Left forelimb (tissue), 1 donor: ENCODE data around the gene ESRRB.

ENCODE experiments used
- DNase-seq: peaks from one replicate; pipeline ENCODE4 v3.0.0-alpha.2; 2018; ENCODE audit warnings: low spot score

ESRRB gene

GRCh38 chr14:76375947-76376404 is at the start of gene ESRRB:
ESRRB (plus strand) TSS chr14:76376137; CDS start chr14:76376402, 265 bp downstream.
- DNase-seq: no peak

- no peak for DNase-seq
Observed at GRCh38 chr14:76326918-76327689, 48.8 kb upstream of the ESRRB start.

DNA sequence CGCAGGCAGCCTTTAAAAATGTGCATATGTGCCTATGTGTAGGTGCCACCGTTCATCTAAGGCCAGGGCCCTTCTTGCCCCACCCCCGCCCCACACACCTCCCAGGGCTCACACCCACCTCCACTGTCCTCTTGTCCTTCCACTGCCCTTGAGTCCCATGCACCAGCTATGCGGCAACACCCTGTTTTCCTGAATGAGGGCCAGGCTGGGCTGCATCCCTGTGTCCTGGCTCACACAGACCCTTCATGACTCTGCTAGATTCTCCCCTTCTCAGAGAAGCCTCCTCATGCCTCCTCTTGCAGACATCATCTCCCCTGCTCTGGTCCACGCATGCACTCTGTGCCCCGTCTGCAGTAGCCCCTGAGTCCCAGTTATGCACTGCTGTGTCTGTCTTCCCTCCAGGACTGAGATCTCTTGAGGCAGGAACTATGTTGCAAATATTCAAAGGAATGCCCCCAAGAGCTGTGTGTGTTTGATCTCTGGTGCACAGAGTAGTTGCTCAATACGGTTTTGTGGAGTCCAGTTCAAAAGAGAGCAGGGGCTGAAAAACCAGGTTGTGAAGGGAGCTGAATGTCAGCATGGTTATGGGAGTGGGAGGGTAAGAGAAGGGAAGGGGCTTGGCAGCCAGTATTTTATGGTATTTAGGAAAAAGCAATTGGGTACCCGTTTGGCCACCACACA is 47.3 kb upstream of the ESRRB start:
- DNase-seq: no peak

GRCh38 chr14:76329154-76329928 is 46.6 kb upstream of the ESRRB start:
- DNase-seq: no peak

DNA sequence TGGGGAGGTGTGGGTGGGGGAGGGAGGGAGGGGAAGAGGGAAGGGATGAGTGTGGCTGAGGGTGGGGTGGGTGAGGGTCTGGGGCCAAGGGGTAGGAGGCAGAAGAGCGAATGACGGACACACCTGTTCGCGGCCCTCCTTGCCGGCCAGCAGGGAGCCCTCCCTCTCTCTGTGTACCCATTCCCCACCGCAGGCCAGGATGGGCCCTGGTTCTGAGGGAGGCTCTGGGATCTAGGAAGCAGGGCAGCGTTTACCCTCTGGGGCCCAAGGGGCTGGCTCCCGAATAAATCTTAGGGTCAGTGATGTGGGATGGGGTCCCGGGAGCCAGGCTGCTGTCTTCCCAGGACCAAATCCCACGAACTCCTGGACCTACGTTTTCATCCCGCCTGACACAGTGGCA is 46.0 kb upstream of the ESRRB start:
- no peak for DNase-seq

DNA sequence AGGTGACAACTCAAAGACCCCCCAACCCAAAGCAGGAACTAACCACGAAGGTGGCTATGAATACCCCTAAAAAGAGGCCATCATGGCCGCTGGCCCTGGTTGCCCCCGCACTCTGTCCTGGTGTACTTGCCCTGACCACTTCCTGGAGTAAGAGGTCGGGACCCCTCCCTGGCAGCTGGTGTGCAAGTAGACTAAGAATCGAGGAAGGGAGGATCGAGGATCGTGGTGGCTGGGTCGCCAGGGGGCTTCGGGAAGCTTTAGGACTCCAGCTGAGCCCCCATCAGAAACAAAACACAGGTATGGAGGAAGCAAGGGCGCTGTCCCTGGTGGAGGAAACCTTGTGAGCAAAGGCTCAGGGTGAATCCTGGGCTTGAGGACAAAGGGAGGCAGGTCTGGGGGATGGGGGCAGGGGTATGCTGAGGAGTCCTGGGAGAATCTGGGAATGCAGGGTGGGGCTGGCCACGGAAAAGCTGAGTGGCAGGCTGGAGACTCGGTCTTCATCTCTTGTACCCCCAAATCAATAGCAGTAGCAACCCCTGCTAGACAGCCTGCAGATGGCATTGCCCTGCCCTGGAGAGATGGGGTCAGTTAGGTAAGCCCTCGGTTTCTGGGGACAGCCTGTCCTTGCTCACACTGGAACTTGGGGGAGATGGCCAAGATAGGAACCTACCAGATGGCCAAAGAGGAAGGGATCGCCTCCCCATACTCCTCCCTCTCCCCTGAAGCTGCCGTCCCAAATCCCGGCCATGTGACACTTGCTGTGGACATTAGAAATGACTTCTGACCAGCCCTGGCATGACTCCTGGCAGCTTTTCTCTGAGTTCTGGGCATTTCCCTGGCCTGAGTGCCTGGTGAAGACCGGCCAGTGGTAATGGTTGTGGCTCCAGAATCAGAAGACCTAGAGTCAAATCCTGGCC is 45.3 kb upstream of the ESRRB start:
- DNase-seq: no peak

DNA sequence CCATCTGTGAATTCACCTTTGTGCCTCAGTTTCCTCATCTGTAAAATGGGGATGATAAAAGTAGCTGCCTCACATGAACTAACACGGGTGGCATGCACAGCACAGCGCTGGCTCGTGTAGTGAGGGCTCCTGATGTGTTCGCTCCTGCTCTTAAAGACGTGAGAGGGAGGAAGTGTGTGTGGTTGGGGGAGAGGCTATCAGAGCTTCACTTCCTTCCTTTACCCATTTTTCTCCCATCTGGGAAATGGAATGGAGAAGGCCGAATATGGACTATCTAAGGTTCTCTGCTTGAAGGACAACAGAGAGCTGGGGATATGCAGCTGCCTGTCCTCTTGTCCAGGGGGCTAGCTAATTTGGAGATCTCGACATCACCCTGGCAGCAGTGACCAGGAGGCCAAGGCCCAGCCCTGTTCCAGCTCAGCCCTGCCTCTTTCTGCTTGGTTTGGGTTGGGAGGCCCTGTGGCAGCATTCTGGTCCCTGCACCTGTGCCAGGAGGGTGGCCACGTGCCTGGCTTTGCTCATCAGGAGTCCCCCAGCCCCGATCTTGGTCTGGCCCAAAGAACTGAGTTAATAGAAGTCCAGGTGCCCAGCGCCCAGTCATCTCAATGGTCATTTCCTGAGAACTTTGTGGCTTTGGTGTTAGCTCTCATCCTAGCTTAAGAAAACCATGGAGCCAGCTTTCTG is 44.5 kb upstream of the ESRRB start:
- DNase-seq: no peak

GRCh38 chr14:76333664-76334063 is 42.3 kb upstream of the ESRRB start:
- DNase-seq: no peak

DNA sequence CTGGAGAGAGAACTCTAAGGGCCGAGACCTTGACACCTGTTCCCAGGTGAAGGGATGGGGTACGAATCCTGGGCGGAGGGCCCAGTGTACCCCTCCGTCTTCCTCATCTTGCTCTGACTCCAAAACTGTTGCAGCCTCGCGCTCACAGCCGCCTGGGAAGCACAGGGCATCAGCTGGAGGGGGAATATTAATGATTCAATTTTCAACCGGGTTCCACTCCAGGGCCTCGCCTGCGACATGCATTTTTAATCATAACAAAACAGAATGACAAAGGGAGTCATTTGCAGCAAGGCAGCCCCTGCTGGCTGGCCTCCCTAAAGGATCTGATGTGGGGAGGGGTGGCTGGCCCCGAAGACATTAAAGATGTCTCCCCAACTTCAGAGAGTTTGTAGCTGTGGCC is 41.6 kb upstream of the ESRRB start:
- DNase-seq: no peak

DNA sequence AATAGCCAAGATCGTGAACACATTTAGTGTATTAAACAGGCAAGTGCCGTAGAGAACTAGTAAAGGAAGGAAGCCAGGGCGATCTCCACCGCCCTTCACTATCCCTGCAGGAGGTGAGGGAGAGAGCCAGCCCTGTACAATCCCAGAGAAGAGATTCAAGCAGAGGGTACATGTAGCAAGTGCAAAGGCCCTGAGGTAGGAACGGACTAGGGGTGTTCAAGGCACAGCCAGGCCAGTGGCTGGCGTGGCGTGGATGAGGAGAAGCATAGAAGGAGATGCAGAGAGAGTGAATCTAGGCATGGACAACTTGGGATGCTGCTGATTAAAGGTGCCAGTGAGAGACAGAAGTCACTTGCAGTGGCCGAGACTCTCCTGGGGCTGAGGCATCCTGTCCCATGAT is 39.1 kb upstream of the ESRRB start:
- no peak for DNase-seq

DNA sequence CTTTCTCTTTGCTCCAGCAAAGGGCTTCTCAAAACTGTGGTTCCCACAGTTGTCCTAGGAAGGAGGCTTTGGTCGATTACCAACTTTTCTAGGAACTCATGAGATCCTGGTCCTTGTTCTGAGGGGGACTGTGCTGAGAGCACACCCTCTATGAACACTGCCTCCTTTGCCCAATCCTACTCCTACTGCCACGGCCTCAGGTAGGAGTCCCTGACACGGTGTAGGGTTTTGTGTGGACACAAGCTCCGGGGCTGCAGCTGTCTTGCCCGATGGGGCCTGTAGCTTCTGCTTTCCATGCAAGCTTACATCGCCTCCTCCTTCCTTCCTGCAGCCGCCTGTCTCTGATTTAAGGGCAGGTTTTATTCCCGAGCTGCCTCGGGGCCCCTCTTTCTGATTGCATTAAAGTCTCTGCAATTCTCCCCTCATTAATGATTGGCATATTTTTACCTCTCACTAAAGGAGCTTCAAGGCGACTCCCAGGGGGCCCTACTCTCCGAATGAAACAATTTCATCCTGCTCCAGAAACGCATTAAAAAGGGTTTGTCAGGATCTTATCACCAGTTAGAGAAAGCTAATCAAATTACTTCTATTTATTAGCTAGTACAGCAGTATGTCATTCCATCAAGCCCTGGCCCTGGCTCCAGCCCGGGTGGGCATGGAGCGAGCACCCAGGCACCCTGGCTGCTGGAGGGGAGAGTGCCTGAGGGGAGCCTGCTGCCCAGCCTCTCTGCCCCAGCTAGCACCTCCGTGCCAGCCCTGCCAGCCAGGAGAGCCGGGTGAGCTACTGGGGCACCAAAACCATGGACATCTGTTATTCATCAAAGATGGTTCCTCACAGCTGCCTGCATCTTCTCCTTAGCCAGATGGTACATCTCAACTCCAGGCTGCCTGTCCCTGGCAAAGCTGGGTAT is 38.0 kb upstream of the ESRRB start:
- DNase-seq: no peak

- DNase-seq: no peak
Observed at GRCh38 chr14:76339728-76340615, 36.0 kb upstream of the ESRRB start.

DNA sequence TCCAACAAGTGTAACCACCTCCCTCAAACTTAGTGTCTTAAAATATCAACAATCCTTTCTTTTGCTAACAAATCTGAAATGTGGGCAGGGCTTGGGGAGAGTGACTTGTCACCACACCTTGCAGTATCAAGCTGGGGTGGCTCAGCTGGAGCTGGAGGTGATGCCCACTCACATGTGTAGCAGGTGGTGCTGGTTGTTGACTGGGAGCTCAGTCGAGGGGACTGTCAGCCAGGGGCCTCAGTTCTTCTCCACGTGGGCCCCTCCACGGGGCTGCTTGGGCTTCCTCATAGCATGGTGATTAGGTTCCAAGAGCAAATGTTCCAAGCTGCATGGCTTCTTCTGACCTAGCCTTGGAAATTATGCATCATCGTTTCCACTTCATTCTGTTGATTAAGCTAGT is 32.6 kb upstream of the ESRRB start:
- no peak for DNase-seq

DNA sequence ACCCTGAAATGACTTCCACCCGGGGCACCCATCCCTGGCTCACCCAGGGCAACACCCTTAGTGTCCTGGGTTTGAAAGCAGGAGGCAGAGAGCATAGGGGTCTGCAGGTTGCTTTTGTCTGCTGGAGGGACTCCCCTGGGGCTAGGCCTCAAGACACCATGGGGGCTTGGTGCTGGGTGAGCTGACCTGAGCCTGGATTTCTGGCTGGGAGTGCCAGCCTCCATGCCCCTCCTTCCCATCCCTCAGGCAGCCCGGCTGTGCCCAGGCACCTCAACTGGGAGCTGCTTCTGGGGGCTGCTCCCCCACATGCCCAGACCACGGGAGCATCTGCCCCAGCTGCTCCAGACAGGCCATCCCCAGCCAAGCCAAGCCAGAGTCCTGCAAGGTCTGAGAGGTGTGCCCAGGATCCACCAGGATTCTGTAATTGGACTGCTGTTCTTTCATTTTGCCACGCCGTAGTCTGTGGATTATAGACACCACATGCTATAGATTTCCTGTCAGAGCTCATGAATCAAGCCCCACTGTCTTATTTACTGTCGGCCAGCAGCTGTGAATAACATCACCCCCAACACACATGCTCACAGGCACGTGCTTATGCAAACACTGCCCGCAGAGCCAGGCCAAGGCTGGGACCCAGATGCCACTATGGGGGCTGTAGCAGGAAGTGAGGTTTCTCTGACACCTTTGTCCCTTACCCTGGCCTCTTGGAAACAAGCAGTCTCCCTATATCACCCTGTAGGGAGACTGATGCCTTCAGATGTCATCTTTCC is 29.4 kb upstream of the ESRRB start:
- no peak for DNase-seq

DNA sequence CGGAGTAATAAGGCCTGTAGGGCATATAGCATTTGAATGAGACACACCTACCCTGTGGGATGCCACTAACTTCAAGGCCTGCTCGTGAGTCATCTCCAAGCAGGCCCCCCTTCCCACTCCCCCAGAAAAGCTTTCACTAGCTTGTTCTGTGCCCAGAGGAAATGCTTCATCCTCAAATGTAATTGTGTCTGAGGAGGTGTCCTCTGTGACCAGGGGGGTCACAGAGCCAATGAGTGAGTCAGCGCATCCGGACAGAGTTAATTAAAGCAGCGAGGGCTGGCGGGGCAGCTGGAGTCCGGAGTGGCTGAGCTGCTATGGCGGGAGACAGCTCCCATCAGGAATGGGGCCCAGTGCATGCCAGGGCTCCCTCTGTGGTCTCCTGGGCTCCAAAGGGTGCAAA is 27.0 kb upstream of the ESRRB start:
- DNase-seq: no peak

DNA sequence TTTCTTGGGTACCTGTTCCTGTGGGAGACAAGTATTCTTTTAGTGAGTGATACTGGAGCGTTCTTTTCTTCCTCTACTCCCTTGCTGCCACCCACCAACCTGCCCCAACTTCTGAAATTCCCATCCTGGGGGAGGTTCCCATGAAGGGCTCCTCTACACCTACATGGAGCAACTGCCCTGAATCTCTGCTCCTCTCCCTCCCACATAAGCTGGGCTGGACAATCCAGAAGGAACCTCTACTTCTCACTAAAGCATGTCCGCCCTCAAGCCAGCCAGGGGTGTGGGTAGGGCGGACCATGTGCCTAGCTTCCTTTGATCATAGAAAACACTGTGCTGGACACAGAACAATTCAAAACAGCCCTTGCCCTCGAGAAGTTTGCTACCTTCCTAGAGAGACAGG is 25.9 kb upstream of the ESRRB start:
- DNase-seq: no peak

- DNase-seq: no peak
Observed at GRCh38 chr14:76350671-76351070, 25.3 kb upstream of the ESRRB start.

- no peak for DNase-seq
Observed at GRCh38 chr14:76351941-76352340, 24.0 kb upstream of the ESRRB start.
